ENCODE results near the gene NT5DC4. TPM values are rescaled to one million over a fixed set of nuclear protein-coding genes. Genes with fewer than 3 reads are reported as not detected.
"Not testable (repeated sequence)": the region's sequence is repeated elsewhere in the genome, so short reads cannot be mapped to it uniquely, and the experiment has no call there.

The NT5DC4 gene
- polyA plus RNA-seq, 1 experiment = not detected

DNA sequence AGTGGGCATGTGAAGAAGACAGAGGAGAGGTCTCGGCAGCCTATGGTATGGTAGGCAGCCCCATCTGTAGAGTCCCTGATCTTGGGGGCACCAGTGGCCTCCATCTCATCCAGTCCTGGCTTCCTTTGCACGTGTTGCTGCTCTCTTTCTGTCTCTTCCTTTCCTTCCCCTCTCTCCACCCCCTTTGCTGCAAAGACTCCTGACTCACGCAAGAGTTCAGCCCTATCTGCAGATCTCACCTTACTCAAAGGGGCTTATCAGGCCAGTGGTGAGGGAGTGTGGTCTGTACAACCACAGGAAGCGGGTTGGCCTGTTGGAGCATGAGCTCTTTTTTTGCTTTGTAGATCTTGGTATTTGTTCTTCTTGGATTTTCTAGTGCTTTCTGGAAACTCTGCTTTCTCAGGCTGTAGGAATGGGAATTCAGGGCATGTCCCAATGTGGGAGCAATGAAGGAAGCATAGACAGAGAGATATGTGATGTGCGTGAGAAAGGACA lies 14.6 kb upstream of the NT5DC4 start:
- H3K36me3 ChIP-seq (ENCODE audit: control insufficient read depth, insufficient read depth, low read length) = no peaks in the 10 kb centered on the region
- H3K27me3 ChIP-seq (ENCODE audit: control insufficient read depth, insufficient read depth, low read length) = no peaks in the 10 kb centered on the region
- H3K4me3 ChIP-seq (ENCODE audit: low read depth, low read length) = no peak overlapping the region
- ChIA-PET CTCF (interaction anchor here (2.3 to 2.6 kb wide), 2 partner anchors 20 to 21 kb away, joined by 8 to 19 read pairs; no protein-coding TSS in a partner anchor), POLR2A (interaction anchor here (0.7 kb wide), 1 partner anchor 59 kb away, joined by 3 read pairs; no protein-coding TSS in a partner anchor)
- DNase-seq (ENCODE audit: low read depth) = no peak
- TF ChIP-seq, protein P1, sequence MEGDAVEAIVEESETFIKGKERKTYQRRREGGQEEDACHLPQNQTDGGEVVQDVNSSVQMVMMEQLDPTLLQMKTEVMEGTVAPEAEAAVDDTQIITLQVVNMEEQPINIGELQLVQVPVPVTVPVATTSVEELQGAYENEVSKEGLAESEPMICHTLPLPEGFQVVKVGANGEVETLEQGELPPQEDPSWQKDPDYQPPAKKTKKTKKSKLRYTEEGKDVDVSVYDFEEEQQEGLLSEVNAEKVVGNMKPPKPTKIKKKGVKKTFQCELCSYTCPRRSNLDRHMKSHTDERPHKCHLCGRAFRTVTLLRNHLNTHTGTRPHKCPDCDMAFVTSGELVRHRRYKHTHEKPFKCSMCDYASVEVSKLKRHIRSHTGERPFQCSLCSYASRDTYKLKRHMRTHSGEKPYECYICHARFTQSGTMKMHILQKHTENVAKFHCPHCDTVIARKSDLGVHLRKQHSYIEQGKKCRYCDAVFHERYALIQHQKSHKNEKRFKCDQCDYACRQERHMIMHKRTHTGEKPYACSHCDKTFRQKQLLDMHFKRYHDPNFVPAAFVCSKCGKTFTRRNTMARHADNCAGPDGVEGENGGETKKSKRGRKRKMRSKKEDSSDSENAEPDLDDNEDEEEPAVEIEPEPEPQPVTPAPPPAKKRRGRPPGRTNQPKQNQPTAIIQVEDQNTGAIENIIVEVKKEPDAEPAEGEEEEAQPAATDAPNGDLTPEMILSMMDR (IDR thresholded peaks at IDR 0.05; ENCODE audit: insufficient read depth, low read depth, low read length) = no peak

DNA sequence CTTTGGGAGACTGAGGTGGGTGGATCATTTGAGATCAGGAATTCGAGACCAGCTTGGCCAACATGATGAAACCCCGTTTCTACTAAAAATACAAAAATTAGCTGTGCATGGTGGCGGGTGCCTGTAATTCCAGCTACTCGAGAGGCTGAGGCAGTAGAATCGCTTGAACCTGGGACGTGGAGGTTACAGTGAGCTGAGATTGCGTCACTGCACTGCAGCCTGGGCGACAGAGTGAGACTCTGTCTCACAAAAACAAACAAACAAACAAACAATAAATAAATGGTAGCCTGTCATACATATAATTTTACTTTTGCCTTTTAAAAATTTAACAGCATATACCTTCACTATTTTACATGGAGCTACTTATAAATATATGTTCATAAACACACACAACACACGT lies 13.9 kb upstream of the NT5DC4 start:
- POLR2A ChIA-PET; H3K36me3 ChIP-seq (ENCODE audit: control insufficient read depth, insufficient read depth, low read length): not testable (repeated sequence)
- CTCF ChIA-PET = interaction anchor here (2.3 to 2.6 kb wide), 2 partner anchors 19 to 21 kb away, joined by 8 to 19 read pairs; no protein-coding TSS in a partner anchor

DNA sequence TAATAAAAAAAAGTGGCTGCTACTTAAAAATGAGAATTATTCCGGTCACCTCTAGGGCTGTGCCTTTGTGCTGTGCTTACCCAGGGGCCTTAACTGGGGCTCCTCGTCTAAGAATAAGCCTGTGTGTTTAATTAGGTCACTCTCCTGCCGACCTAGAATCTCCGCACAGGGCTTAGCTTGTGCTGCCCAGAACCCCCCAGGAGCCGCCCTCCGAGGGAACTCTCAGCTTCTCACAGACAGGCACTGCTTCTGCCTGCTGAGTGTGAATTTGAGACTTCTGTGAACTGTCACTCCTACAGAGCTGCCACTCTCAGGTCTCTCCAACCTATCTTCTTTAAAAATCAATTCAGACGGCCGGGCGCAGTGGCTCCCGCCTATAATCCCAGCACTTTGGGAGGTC lies 11.9 kb upstream of the NT5DC4 start:
- no peak for DNase-seq (ENCODE audit: low read depth)
- Histone ChIP-seq H3K36me3 (ENCODE audit: control insufficient read depth, insufficient read depth, low read length) (no peaks in the 10 kb centered on the region), H3K27me3 (ENCODE audit: control insufficient read depth, insufficient read depth, low read length) (no peaks in the 10 kb centered on the region), H3K4me3 (ENCODE audit: low read depth, low read length) (no peak overlapping the region)
- CTCF ChIA-PET = interaction anchor here (0.8 to 1.4 kb wide), 3 partner anchors 17 to 233 kb away, joined by 3 to 5 read pairs (median 3); no protein-coding TSS in a partner anchor
- TF ChIP-seq, protein P1 (IDR thresholded peaks at IDR 0.05; ENCODE audit: insufficient read depth, low read depth, low read length) = no peak
- POLR2A ChIA-PET = no interaction called here

More for the DNA sequence above, 13.9 kb upstream of the NT5DC4 start:
- H3K27me3 ChIP-seq (ENCODE audit: control insufficient read depth, insufficient read depth, low read length); H3K4me3 ChIP-seq (ENCODE audit: low read depth, low read length); DNase-seq (ENCODE audit: low read depth): not testable (repeated sequence)

DNA sequence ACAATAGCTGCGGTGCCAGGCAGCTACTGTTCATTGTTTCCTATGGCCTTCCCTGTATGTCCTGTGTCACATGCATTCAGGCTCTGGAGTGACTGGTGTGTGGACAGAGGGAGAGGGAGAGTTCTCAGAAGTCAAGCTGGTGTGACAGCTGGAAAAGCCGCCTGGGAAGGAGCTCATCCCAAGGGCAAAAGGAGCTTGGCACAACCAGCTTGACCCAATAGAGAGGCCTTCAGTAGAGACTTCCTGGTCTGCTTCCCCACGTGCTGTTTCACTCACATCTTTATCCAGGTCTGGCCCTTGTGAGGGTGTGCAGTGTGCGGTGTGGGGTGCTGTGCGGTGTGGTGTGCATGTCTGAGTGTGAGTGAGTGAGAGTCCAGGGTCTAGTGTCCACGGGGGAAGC lies 11.1 kb upstream of the NT5DC4 start:
- POLR2A ChIA-PET = no interaction called here

DNA sequence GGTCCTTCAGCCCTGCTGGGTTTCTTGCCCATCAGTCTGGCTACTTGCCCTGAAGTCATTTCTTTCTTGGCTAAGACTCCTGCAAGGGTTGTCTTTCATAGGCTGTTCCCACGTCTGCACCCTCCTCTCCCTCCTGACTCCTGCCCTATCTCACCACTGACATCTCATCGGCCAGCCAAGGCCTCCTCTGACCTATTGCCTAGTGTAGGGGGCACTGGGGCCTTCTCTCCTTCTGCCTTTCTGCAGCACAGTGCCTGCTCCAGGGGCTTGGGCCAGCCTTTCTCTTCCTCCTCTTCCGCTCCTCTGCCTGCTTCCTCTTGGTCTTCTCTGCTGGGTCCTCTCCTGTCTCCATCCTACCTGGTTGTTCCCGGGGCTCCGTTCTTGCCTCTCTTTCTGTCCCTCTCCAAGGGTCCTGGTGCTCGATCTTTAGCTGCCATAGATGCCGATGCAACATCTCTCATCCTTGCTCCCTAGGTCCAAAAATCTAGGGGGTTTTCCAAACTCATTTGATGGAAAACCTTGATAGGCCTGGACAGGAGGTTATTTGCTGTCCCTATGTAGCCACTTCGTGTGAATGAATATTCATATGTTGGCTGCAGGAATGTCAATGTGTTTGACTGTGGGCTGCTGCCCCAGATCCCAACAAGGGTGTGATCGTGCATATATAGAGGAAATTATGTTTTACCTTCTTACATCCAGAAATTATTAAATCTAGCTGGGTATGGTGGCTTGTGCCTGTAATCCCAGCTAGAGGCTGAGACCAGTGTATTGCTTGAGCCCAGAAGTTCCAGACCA lies 9.7 kb upstream of the NT5DC4 start:
- no peaks in the 10 kb centered on the region for H3K36me3 ChIP-seq (ENCODE audit: control insufficient read depth, insufficient read depth, low read length)
- POLR2A ChIA-PET = no interaction called here
- no peaks in the 10 kb centered on the region for H3K27me3 ChIP-seq (ENCODE audit: control insufficient read depth, insufficient read depth, low read length)
- no peak overlapping the region for H3K4me3 ChIP-seq (ENCODE audit: low read depth, low read length)
- CTCF ChIA-PET = interaction anchor here (0.8 to 1.3 kb wide), 2 partner anchors 10 to 84 kb away, joined by 3 to 4 read pairs; partner anchors contain the start of gene NT5DC4
- TF ChIP-seq, protein P1 (IDR thresholded peaks at IDR 0.05; ENCODE audit: insufficient read depth, low read depth, low read length) = no peak
- no peak for DNase-seq (ENCODE audit: low read depth)

More for the DNA sequence above, 11.1 kb upstream of the NT5DC4 start:
- H3K36me3 ChIP-seq (ENCODE audit: control insufficient read depth, insufficient read depth, low read length) = no peaks in the 10 kb centered on the region
- H3K4me3 ChIP-seq (ENCODE audit: low read depth, low read length) = no peak overlapping the region
- H3K27me3 ChIP-seq (ENCODE audit: control insufficient read depth, insufficient read depth, low read length) = no peaks in the 10 kb centered on the region
- DNase-seq (ENCODE audit: low read depth) = no peak
- TF ChIP-seq, protein P1 (IDR thresholded peaks at IDR 0.05; ENCODE audit: insufficient read depth, low read depth, low read length) = no peak
- CTCF ChIA-PET = interaction anchor here (0.6 to 1.4 kb wide), 3 partner anchors 15 to 232 kb away, joined by 3 to 5 read pairs (median 3); no protein-coding TSS in a partner anchor

Data from BJ (cell line).